A673 (cell line): Measurements from ENCODE around the gene GALNS. TPM values are rescaled to one million over a fixed set of nuclear protein-coding genes. Genes with fewer than 3 reads are reported as not detected.

Experiments used
- BruUV-seq: library from RNA; stranded (reverse); fragments of 400-500 nt; replicated peaks from 2 replicates; lab custom pipeline; 2021; lab: Mats Ljungman, UMichigan
- CTCF ChIA-PET: fragments of 300-600 bp; sonication (Branson Sonifier 250); formaldehyde crosslinking; loops from one replicate; lab custom pipeline; 2022; ENCODE audit warnings: antibody characterized with exemption; lab: Charles Lee
- POLR2A ChIA-PET: fragments of 300-600 bp; sonication (Branson Sonifier 250); formaldehyde crosslinking; loops from one replicate; lab custom pipeline; 2022; ENCODE audit warnings: antibody characterized with exemption; ENCODE audit not compliant: low non-redundant PET; lab: Charles Lee
- DNase-seq: peaks from one replicate; pipeline ENCODE4 v3.0.0-alpha.2; 2015; ENCODE audit warnings: low spot score
- H3K27ac ChIP-seq: fragments of 200-600 bp; sonication (generic); 2 replicates; pipeline ENCODE4 v1.5.1; 2016; ENCODE audit warnings: mixed run types, low read depth, mild to moderate bottlenecking, mixed read lengths, antibody characterized with exemption, low read length; ENCODE audit not compliant: poor library complexity, severe bottlenecking
- H3K27me3 ChIP-seq: fragments of 200-600 bp; sonication (generic); replicated peaks from 2 replicates; pipeline ENCODE4 v1.6.1; 2017; ENCODE audit warnings: mixed run types, low read depth, mild to moderate bottlenecking, mixed read lengths, antibody characterized with exemption, low read length; ENCODE audit not compliant: insufficient read depth, poor library complexity
- H3K36me3 ChIP-seq: fragments of 200-600 bp; sonication (generic); 2 replicates; pipeline ENCODE4 v1.6.1; 2016; ENCODE audit warnings: mixed run types, mild to moderate bottlenecking, mixed read lengths, antibody characterized with exemption, low read length; ENCODE audit not compliant: insufficient read depth, poor library complexity, severe bottlenecking
- H3K4me1 ChIP-seq: fragments of 200-600 bp; sonication (generic); 2 replicates; pipeline ENCODE4 v1.6.1; 2017; ENCODE audit warnings: mixed run types, mild to moderate bottlenecking, mixed read lengths, antibody characterized with exemption, low read length; ENCODE audit not compliant: insufficient read depth, poor library complexity, severe bottlenecking
- H3K4me3 ChIP-seq: fragments of 200-600 bp; sonication (generic); 2 replicates; pipeline ENCODE4 v1.5.1; 2016; ENCODE audit warnings: low read depth, mixed run types, mild to moderate bottlenecking, mixed read lengths, low read length; ENCODE audit not compliant: poor library complexity, severe bottlenecking
- H3K9me3 ChIP-seq: fragments of 200-600 bp; sonication (generic); 2 replicates; pipeline ENCODE4 v1.6.1; 2016; ENCODE audit warnings: mixed run types, low read depth, mild to moderate bottlenecking, mixed read lengths, antibody characterized with exemption, low read length; ENCODE audit not compliant: poor library complexity, severe bottlenecking
- EZH2 ChIP-seq: fragments of 200-600 bp; sonication (generic); IDR thresholded peaks from 2 replicates; pipeline ENCODE4 v1.6.1; 2017; ENCODE audit warnings: borderline replicate concordance, low read depth, mild to moderate bottlenecking, mixed read lengths, antibody characterized with exemption, low read length; ENCODE audit not compliant: poor library complexity, severe bottlenecking
- intact Hi-C: fragments of 100-400 bp; cut with micrococcal nuclease; formaldehyde crosslinking; loops from one replicate; pipeline ENCODE4 v1.10.0; 2022; ENCODE audit not compliant: unreplicated experiment
- total RNA-seq: library from RNA; stranded (reverse); gene quantifications from 2 replicates; pipeline ENCODE4 v1.2.3, GENCODE V29; 2021
- TF ChIP-seq, protein P1 (sequence below): fragments of 300-800, 200-600 bp; sonication (generic); conservative IDR thresholded peaks from 2 replicates; pipeline ENCODE4 v1.5.1; 2017; ENCODE audit warnings: low read depth, mild to moderate bottlenecking, antibody characterized with exemption, low read length, moderate library complexity, mixed read lengths

GALNS gene
- total RNA-seq, 1 experiment from 2014 or later: 54.8 TPM

DNA sequence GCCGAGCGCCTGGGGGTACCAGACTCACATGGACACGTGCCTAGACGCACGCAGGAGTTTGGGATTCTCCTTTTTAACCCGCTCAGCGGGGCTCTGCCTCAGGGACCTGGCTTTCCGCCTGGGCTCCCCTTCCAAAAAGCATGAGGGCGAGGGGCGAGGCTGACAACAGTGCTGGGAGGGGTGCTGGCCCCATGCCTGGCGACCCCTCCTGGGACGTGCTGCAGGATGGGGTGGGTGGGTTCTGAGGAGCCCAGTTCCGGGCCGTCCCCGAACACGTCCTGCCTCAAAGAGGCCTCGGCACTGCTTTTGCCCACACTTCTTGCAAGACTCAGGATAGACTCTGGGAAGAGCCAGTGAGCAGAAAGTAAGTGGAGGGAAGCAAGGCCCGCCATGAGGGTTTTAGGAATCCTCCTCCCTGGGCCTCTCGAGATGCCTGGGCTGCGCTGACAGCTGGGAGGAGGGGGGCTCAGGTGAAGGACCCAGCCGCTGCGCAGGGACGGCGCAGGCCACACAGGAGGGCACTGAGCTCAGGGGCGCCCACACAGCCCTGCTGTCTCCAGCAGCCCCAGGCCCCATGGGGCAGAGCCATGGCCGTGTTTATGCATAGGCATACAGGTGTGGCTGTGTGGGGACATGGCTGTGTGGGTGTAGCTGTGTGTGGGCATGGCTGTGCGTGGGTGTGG lies 25.1 kb upstream of the GALNS start:
- Histone ChIP-seq H3K27ac (no peak overlapping the region), H3K4me1 (no peaks in the 10 kb centered on the region), H3K27me3 (no peaks in the 10 kb centered on the region), H3K9me3 (no peaks in the 10 kb centered on the region), H3K36me3 (no peaks in the 10 kb centered on the region), H3K4me3 (no peak overlapping the region)
- DNase-seq: no peak
- TF ChIP-seq, protein P1, sequence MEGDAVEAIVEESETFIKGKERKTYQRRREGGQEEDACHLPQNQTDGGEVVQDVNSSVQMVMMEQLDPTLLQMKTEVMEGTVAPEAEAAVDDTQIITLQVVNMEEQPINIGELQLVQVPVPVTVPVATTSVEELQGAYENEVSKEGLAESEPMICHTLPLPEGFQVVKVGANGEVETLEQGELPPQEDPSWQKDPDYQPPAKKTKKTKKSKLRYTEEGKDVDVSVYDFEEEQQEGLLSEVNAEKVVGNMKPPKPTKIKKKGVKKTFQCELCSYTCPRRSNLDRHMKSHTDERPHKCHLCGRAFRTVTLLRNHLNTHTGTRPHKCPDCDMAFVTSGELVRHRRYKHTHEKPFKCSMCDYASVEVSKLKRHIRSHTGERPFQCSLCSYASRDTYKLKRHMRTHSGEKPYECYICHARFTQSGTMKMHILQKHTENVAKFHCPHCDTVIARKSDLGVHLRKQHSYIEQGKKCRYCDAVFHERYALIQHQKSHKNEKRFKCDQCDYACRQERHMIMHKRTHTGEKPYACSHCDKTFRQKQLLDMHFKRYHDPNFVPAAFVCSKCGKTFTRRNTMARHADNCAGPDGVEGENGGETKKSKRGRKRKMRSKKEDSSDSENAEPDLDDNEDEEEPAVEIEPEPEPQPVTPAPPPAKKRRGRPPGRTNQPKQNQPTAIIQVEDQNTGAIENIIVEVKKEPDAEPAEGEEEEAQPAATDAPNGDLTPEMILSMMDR: no peak
- no peak for TF ChIP-seq EZH2
- POLR2A ChIA-PET: interaction anchor here (0.5 kb wide), 1 partner anchor 24 kb away, joined by 11 read pairs; no protein-coding TSS in a partner anchor
- intact Hi-C loops: no loop called here
- CTCF ChIA-PET: no interaction called here
- BruUV-seq: no TSS peak

DNA sequence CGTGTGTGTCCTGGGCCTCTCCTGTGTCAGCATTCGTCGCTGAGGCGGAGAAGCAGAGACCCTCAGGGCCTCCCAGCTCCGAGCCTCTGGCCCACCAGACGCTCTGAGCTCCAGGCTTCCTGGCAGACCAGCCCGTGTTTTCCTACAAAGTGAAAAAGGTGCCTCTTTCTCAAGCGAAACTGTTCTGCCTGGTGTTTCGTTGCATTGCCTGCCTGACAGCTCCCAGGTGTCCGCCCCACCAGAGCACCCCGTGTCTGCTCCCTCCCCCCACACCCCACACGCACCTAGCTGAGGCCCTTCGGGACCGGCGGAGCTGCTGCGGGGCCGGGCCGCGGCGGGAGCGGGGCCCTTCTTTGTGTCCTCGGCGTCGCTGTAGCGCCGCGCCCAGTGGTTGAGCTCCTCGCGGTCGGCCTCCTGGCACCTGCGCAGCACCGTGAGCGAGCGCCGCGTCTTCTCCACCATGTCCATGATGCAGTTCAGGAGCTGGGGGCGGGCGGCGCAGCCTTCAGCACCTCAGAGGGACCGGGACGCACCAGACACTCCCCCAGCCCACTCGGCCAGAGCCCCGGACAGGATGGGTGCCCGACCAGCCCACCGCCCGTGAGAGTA lies 24.4 kb upstream of the GALNS start:
- no TSS peak for BruUV-seq
- no peaks in the 10 kb centered on the region for H3K9me3 ChIP-seq
- TF ChIP-seq EZH2: no peak
- TF ChIP-seq, protein P1: no peak
- H3K36me3 ChIP-seq: no peaks in the 10 kb centered on the region
- intact Hi-C loops: no loop called here
- H3K27me3 ChIP-seq: no peaks in the 10 kb centered on the region
- DNase-seq: no peak
- no peak overlapping the region for H3K4me3 ChIP-seq
- H3K27ac ChIP-seq: no peak overlapping the region
- ChIA-PET POLR2A (no interaction called here), CTCF (no interaction called here)
- no peaks in the 10 kb centered on the region for H3K4me1 ChIP-seq

DNA sequence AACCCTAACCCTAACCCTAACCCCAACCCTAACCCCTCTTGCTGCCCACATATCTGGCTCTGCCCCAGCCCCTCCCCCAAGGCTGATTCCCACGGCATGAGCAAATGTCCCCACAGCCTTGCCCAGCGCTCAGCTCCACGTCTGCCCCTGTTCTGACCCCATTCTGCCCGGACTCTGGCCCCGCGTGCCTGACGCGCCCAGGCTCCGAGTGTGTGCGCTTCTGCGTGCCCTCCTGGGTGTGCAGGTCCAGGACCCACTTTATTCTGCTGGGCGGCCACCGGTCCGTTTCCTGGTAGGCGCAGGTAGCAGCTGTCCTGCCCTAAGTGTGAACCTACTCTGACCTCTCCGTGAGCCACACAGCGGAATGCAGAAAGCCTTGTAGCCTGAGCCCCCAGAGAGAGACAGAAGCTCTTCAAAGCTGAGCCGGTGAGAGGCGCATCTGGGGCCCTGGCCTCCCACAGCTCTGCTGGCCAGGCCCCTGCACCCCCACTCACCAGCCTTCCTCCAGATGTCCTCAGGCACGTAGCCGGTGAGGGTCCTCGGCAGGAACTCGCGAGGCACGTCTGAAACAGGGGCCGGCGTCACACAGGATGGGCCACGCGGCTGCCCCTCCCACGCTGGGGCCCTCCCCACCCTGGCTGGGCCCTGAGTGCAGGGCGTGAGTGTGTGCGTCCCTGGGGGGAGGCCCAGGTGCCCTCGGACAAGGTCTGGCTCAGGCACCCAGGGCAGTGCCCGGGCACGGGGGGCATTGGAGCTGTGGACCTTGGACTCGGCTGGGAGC lies 23.7 kb upstream of the GALNS start:
- no peaks in the 10 kb centered on the region for H3K4me1 ChIP-seq
- H3K27me3 ChIP-seq: no peaks in the 10 kb centered on the region
- intact Hi-C loops: no loop called here
- H3K9me3 ChIP-seq: no peaks in the 10 kb centered on the region
- POLR2A ChIA-PET: no interaction called here
- H3K27ac ChIP-seq: no peak overlapping the region
- H3K4me3 ChIP-seq: no peak overlapping the region
- no peak for DNase-seq
- no TSS peak for BruUV-seq
- CTCF ChIA-PET: no interaction called here
- H3K36me3 ChIP-seq: no peaks in the 10 kb centered on the region
- no peak for TF ChIP-seq EZH2
- TF ChIP-seq, protein P1: no peak
